SK-N-SH (cell line): ENCODE measurements around the gene FBXO39.
"Not testable (repeated sequence)": the region's sequence is repeated elsewhere in the genome, so short reads cannot be mapped to it uniquely, and the experiment has no call there.

ENCODE experiments used
- CTCF ChIP-seq: fragments of 200-600 bp; sonication (generic); IDR thresholded peaks from 2 replicates; pipeline ENCODE4 v1.6.1; 2017; ENCODE audit warnings: antibody characterized with exemption, mild to moderate bottlenecking, moderate library complexity
- FOXM1 ChIP-seq: IDR thresholded peaks from 2 replicates; pipeline ENCODE4 v1.4.0; 2012; ENCODE audit warnings: low read depth, mild to moderate bottlenecking
- POLR2AphosphoS5 ChIP-seq: IDR thresholded peaks from 2 replicates; pipeline ENCODE4 v1.6.1; 2012; ENCODE audit warnings: low read depth, low read length
- REST ChIP-seq: IDR thresholded peaks from 2 replicates; pipeline ENCODE4 v1.6.1; 2012; ENCODE audit warnings: mild to moderate bottlenecking, low read depth, low read length, moderate library complexity
- RXRA ChIP-seq: IDR thresholded peaks from 2 replicates; pipeline ENCODE4 v1.4.0; 2012; ENCODE audit warnings: low read depth, mild to moderate bottlenecking, borderline replicate concordance
- SMC3 ChIP-seq: IDR thresholded peaks from 2 replicates; pipeline ENCODE4 v1.6.1; 2012; ENCODE audit warnings: low read depth, low read length, improper control_type of control experiment
- TCF12 ChIP-seq: IDR thresholded peaks from 2 replicates; pipeline ENCODE4 v1.4.0; 2012
- ZBTB33 ChIP-seq: IDR thresholded peaks from 2 replicates; pipeline ENCODE4 v1.4.0; 2012; ENCODE audit warnings: low read depth, borderline replicate concordance

- TF ChIP-seq FOXM1, CTCF, SMC3, ZBTB33, TCF12, REST, POLR2AphosphoS5, RXRA: not testable (repeated sequence)
Measured at GRCh38 chr17:6774906-6775305, 1.1 kb upstream of the FBXO39 start.
